ENCODE measurements around the gene KLRG1.

The KLRG1 gene

DNA sequence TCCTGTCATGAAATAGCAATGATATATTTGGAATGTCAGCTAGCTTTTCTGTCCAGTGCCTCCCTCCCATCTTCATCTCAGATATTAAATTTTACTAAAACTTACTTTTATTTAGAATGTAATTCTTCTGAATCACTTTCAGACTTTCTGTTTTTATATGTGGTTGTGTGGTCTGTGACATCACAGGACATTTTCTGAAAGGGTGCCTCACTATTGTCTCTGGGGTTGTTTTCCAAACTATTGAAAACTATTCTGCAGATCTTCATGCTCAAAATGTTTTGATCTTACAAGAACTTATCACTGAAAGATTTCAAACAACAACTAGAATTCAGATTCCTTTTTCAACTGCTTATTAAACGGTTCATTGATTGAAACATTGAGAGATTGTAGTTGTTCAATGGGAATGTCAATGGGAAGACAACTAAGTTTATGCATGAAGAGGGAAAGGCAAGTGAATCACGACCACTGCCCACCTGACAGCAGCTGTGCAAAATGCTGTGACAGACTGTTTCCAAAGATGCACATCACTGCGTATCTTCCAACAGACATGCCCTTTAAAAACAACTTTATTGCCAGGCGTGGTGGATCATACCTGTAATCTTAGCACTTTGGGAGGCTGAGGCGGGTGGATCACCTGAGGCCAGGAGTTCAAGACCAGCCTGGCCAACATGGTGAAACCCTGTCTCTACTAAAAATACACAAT lies 51.3 kb downstream of the KLRG1 start:
- no peak for DNase-seq (ENCODE audit: low read depth in 2 of 2, low spot score in 1 of 2)

DNA sequence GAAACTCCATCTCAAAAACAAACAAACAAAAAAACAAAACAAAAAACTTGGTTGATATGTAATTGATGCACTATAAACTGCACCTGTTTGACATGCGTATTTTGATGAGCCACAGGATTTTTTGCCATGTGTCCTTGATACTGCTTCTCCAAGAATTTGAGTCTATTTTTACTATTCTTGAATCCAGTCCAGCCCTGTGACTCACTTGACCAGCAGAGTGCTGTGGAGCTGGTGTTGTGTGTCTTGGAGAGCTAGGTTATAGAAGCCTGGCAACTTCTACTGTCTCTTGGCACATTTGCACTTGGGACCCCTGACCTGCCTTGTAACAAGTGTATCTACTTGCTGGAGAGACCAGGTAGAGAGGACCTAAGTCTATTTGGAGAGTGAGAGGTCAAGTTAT lies 52.0 kb downstream of the KLRG1 start:
- DNase-seq (ENCODE audit: low read depth in 2 of 2, low spot score in 1 of 2): no peak

DNA sequence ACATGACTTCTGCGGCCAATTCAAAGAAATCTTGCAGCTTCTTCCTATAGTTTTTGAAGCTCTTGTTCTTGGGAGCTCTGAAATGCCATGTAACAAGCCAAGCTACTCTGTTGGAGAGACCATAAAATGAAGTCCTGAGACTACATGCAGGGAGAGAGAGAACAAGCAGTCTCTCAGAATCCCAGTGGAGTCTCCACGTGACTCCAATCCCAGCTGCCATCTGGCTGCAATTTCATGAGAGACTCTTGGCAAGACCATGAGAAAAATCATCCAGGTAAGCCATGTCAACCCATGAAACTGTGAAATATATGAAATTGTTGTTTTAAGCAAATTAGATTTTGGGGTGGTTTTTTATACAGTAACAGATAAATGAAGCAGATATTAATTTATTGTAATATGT lies 54.4 kb downstream of the KLRG1 start:
- no peak for DNase-seq (ENCODE audit: low read depth in 2 of 2, low spot score in 1 of 2)

DNA sequence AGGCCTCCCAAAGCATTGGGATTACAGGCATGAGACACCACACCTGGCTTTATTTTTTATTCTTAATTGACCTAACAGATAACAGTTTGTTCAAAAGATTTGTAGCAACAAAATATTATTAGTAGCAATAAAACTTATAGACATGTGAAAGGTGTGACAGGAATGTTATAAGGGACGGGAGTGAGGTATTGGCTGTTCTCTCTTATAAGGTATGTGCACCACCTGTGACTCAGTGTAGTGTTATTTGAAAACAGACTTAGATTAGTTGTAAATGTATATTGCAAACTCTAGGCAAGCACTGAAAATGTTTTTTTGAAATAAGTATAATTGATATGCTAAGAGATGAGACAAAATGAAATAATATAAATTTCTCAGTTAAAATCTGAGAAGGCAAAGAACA lies 57.8 kb downstream of the KLRG1 start:
- DNase-seq (ENCODE audit: low read depth in 2 of 2, low spot score in 1 of 2): no peak

DNA sequence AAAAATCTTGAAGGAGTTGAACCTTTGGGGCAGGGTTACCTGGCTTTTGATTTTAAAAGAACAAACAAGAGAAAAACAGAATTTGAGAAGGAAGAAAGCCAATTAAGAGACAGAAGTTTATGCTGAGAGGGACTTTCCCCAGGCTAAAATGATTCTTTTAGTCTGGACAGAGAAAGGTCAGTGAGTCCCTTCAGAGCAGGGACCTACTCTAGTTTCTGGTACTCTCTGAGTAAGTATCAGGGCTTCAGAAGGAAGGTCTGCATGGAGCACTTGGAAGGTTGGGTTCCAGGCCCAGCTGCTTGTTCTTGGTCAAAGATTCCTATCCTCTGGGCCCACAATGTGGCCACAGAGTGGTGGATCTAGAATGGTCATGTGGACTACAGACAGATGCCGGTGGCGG lies 59.6 kb downstream of the KLRG1 start:
- DNase-seq (ENCODE audit: low read depth in 2 of 2, low spot score in 1 of 2): no peak

DNA sequence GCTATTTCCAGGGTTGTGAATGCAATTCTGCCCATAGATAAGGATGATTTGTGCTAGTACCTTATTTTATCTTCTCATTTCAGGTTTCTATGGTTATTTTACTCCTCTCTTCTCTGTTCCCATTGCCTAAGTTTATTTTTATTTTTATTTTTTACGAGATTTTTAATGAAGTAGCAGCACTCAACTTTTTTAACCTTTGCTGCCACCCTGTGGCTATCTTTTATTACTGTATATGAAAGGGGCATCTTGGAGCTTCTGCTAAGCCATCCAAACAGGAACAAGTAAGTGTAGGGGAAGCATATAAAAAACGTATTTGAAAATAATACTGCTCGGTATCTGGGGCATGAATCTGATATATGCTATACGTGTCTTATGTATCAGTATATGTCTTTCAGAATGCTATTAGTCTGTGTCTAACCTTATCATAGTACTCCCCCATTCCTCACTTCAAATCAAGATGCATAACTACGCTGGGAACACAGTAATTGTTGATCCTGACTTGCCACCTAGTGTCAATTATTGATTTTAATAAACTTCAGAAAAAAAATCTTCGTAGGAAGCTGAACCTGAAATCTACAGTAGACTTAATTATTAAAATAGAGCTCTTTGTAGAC lies 60.3 kb downstream of the KLRG1 start:
- DNase-seq (ENCODE audit: low read depth in 2 of 2, low spot score in 1 of 2): no peak

DNA sequence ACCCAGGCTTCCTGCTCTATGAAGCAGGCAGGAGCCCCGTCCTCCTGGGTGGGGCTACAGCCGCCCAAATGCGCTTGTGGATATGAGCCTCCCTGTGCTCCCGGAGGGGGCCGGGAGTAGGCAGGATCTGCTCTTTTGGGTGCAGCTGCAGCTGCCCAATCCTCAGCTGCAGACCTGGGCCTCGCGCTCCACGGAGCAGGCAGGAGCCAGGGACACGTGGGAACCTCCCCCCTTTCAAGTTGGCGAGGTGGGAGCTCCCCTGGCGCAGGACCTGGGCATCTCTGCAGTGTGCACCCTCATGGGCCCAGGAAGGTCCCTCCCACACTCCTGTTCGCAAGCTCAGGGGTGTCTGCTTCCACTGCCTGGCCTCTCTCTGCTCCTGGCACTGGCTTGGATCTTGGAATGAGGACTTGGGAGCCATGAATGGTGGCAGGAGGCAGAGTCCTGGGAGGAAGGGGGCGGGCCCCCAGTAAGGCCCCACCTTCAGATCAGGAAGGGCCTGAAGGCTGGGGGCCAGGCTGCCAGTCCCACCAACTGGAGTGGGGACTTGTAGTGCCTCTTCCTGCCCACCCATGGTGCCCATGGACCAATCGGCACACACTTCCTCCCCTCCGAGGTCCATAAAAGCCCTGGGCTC lies 61.3 kb downstream of the KLRG1 start:
- no peak for DNase-seq (ENCODE audit: low read depth in 2 of 2, low spot score in 1 of 2)

DNA sequence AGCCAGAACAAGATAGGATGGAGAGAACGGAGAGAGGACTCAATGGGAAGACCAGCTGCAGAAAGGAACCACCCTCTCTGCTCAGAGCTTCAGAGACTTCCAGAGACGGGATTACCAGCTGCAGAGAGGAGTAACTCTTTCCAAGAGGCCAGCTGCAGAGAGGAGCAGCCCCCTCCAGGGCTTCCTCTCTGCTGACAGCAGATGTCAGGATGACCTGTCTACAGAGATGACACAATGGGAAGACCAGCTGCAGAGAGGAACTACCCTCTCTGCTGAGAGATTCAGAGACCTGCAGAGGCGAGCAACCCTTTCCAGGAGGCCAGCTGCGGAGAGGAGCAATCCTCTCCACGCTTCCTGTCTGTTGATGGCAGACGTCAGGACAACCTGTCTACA lies 61.8 kb downstream of the KLRG1 start:
- no peak for DNase-seq (ENCODE audit: low read depth in 2 of 2, low spot score in 1 of 2)

DNA sequence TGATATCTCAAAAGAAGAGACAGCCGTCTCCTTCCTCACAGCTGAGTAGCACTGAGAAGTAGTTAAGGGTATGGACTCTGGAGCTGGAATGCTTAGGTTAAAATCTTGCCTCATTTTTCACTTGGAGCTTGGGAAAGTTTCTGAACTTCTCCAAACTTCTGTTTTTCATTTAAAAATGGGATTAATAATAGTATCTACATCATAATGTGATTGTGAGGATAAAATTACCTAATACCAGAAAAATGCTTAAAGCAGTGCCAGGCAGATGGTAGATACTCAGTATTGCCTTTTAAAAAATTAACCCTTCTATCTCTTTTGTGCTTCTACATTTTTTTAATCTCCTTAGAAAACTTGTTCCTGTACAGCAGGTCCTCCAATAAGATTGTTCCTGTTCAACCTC lies 63.3 kb downstream of the KLRG1 start:
- no peak for DNase-seq (ENCODE audit: low read depth in 2 of 2, low spot score in 1 of 2)

All from stimulated activated CD8-positive, alpha-beta memory T cell treated with anti-CD3 and anti-CD28 coated beads, Interleukin-4, amount 100 ng/mL, for 4 hours (primary cell).